Embryonic facial prominence (tissue), 1 donor: ENCODE data around the gene OMA1.
"Not testable (repeated sequence)": the region's sequence is repeated elsewhere in the genome, so short reads cannot be mapped to it uniquely, and the experiment has no call there.

Source experiments
- DNase-seq: peaks from one replicate; pipeline ENCODE4 v3.0.0-alpha.2; 2016; ENCODE audit errors: extremely low spot score

OMA1 gene

DNA sequence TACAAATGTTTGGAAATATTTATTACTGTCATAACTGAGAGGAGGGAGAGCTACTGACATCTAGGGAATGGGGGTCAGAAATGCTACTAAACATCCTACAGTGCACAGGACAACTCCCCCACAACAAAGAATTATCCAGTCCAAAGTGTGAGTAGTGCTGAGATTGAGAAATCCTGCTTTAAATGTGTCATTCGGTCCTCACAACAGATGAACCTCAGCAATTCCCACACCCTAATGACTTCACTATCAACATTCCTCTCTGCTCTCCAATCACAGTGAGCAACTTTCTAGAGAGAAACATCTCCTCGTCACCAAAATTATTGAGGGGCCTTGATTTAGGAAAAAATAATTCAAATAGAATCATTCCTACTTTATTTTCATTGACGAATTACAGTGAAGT, 18.0 kb downstream of the OMA1 start:
- DNase-seq = no peak

- no peak for DNase-seq
These were observed 22.1 kb downstream of the OMA1 start for GRCh38 chr1:58524353-58524945.

DNA sequence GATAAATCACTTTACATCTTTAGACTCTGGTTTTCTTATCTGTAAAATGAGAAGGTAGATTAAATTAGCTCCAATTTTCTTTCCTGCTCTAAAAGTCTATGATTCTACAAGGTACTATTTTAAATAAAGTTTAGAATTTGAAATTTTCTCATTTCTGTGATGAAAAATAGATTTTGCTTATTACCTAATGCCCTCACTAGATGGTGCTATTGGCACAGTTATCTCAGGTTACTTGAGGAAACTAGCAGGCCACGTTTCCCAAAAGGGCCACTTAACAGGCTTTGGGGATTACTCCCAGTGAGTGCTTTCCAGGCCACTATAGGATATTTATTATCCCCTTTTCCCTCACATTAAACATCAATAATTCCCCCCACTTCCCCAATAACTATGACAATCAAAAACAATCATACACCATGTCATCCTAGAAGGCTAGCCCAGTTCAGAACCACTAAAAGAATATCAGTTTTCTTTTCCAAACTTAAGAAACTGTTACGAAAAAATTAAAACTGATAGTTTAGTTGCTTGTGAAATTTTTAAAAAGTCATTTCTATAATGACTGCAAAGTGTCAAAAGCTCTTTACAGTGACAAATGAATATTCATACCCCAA, 30.6 kb downstream of the OMA1 start:
- peak; percentile 42 for DNase-seq

DNA sequence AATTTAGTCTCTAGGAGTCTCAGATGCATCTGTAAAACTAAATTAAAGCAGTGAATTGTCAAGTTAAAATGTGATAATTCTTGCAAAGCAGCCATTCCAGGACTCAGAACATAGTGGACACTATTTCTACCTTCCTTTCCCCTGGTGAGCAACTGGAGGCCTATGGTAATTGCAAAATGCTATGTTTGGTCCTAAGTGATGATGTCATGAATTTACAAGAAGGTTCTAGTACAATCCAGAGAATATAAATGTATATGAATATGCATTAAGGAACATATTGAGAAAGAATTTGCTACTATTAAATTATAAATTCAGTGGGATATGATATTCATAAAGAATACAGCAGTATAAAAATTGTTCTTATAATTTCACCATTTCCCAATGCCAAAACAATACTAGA, 32.6 kb downstream of the OMA1 start:
- DNase-seq = no peak

DNA sequence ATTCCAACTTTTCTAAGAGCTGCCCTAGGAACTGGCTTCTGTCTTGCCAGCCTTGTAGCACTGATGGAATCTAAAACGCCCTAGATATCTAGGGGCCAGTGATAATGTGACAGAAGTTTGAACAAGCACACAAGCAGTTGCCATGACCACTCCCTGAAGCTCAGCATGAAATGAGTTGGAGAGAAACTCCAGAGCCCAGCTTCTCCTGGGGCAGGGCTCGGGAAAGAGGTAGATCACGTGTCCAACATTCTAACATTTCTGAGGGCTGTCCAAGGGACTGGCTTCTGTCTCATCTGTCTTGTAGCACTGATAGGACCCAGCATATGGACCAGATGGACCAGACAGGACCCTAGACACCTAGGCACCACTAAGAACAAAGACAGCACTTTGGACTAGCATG, 37.9 kb downstream of the OMA1 start:
- no peak for DNase-seq

DNA sequence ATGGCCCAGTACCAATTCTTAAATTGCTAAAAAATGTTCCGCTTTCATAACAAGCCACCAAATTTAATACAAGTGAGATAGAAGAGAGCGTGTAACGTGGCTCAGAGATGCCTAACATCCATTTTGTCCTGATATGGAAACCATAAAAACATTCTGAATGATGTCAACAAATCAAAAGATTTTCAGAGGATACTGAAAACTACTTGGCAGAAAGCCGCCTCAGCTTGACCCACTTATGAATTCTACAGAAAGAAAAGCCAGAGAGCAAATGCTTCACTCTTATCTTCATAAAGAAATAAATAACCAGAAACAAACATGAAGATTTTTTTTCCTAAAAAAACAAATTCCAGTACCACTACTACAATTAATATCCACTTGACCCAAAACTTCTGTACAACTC, 41.2 kb downstream of the OMA1 start:
- DNase-seq = no peak

- DNase-seq = no peak
These were observed 44.0 kb downstream of the OMA1 start for GRCh38 chr1:58502519-58502918.

- no peak for DNase-seq
These were observed 46.5 kb downstream of the OMA1 start for GRCh38 chr1:58500043-58500442.

DNA sequence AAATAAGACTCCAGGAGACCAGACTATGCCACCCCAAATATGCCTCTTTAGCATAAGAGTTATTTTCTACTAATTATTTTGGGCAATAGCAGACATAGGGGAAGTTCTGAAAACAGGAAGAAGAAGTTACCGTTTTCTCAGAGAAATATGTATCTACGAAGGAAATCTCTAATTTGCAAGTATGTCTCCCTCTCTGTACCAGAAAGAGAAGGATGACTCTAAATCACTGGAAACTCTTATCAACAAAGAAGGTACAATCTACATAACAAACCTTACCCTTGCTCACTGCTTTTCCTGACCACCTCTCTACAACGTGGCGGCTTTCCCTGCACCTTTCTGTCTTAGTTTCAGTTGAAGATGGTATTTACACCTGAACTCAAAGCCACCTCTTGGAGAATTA, 49.0 kb downstream of the OMA1 start:
- DNase-seq = no peak

- no peak for DNase-seq
These were observed 50.5 kb downstream of the OMA1 start for GRCh38 chr1:58496042-58496441.

DNA sequence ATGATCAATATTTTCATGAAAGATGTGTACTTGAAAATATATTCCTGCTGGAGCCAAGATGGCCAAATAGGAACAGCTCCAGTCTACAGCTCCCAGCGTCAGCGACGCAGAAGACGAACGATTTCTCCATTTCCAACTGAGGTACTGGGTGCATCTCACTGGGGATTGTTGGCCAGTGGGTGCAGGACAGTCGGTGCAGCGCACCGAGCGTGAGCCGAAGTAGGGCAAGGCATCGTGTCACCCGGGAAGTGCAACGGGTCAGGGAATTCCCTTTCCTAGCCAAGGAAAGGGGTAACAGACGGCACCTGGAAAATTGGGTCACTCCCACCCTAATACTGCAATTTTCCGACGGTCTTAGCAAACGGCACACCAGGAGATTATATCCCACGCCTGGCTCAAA, 57.6 kb downstream of the OMA1 start:
- not testable (repeated sequence) for DNase-seq

DNA sequence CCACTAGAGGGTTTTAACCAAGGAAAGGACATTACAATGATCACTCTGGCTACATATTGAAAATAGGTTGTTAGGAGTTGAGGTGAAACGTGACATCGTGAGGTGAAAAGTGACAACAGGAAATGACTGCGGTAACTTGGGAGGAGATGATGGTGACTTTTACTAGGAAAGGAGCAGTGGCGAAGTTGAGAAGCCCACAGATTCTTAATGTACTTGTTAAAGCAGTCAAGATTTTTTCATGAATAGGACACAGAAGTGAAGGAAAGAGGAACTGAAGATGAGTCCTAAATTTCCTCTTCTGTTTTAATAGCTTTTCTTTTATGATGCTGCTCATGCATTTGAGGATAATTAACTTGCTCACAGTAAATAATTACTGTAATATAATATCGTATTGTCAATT, 59.5 kb downstream of the OMA1 start:
- no peak for DNase-seq

DNA sequence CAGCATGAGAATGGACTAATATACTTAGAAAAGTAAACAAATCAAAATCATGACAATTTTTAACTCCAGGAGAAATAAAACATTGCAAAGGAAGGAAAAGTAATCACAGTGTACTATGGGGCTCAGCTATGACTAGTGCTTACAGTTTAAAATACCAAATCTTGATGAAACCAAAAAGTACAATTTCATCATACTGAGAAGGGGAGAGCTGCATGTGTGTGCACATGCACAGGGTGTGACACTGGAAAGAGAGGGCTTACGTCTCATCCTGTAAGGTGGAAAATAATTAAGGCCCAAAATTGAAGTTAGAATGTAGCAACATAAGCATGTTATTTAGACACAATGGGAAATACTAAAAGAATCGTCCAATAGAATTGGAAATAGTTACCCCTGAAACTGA, 64.6 kb downstream of the OMA1 start:
- no peak for DNase-seq

DNA sequence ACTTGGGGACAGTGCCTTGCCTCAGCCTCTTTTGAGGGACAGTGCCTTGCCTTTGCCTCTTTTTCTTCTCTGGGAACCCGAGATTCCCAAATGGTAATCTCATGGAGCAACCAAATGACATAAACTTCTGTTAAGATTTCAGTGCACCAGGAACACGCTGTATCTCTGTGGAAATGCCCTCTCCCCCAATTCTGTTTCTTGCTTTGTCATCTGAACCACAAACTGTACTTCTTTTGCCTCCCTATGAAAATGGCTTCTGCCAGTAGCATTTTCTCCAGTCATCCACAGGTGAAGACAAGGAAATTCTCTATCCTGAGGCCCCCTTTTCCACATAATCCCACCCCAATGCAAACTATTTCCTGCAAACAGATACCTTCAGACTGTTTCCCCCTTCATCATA, 66.3 kb downstream of the OMA1 start:
- DNase-seq = no peak

- DNase-seq = no peak
These were observed 69.1 kb downstream of the OMA1 start for GRCh38 chr1:58477390-58477789.

DNA sequence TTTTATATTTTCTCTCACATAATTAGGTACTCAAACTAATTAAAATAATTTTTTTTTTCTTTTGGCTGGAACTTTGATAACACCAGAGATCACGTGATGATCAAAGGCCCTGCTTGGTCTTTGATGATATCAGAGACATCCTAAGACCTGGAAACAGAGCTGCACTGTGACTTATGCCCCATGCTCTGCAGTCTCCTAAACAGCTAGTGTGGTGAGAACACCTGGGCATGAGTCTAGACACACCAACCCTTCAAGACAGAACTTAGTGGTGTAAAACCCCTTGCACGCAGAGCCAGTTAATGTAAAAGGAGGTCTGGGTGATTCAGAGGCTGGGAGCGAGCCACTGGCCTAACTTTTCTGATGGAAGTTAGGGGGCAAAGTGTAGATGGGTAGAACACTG, 70.3 kb downstream of the OMA1 start:
- DNase-seq = no peak

- DNase-seq = no peak
These were observed 77.0 kb downstream of the OMA1 start for GRCh38 chr1:58469476-58469875.

DNA sequence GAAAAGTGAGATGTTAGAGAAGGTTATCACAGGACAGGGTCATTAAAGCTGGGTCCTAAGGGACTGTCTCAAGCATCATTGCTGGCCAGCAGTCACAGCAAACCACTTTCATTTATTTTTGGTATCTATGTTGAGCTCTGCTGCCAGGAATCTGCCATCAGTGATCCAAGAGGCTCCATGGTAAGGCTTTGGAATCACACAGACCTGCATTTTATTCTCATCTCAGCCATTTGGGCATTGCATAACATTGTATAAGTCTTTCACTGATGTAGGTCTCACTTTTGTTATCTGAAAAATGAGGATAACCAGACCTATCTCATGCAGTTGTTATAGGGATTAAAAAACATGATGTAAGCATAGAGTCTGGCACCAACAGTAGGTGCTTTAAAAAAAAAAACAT, 77.5 kb downstream of the OMA1 start:
- DNase-seq = no peak

DNA sequence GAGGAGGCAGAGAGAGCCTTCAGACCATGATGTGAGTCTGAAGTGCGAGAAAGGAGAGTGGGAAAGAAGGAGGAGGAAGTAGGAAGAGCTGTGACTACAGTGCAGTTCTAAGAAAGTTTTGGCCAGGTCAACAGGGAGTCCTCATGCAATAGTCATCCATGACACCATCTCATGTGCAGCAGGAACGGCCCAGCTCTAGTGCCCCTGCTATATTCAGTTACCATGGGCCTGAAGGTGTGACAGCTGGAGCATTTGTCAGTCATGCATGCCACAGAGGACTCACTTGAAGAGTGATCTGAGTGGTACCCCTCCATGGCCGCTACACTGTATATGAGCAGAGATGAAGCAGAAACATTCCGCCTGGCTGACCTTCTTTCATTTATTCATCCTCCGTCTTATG, 77.9 kb downstream of the OMA1 start:
- DNase-seq = no peak

- no peak for DNase-seq
These were observed 79.8 kb downstream of the OMA1 start for GRCh38 chr1:58466630-58467241.

- DNase-seq = no peak
These were observed 80.5 kb downstream of the OMA1 start for GRCh38 chr1:58465825-58466629.

- DNase-seq = no peak
These were observed 81.3 kb downstream of the OMA1 start for GRCh38 chr1:58465176-58465575.

DNA sequence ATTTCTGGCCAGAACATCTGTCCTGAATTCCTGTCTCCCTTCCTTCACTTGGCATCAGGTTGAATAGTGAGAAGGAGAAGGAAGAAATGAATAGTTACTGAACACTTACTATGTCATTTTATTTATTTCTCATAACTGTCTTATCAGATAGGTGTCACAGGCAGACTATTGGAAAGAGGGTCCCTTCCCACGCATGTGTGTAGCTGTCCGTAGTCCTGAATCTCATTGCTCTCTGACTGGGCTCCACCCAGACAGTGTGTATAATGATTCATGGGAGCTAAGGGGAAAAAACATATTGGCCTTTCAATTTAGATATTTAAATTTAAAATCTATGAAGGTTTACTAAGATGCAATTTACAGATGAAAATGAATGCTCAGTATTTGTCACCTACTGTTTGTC, 86.1 kb downstream of the OMA1 start:
- DNase-seq = no peak
